Limb (tissue), 2 donors: Measurements from ENCODE around the gene MS4A4A.

Experiments
- DNase-seq, 2 donors: peaks; one replicate each; pipeline ENCODE4 v3.0.0-alpha.2; 2016; ENCODE audit errors: extremely low spot score in 2 of 2

MS4A4A gene

DNA sequence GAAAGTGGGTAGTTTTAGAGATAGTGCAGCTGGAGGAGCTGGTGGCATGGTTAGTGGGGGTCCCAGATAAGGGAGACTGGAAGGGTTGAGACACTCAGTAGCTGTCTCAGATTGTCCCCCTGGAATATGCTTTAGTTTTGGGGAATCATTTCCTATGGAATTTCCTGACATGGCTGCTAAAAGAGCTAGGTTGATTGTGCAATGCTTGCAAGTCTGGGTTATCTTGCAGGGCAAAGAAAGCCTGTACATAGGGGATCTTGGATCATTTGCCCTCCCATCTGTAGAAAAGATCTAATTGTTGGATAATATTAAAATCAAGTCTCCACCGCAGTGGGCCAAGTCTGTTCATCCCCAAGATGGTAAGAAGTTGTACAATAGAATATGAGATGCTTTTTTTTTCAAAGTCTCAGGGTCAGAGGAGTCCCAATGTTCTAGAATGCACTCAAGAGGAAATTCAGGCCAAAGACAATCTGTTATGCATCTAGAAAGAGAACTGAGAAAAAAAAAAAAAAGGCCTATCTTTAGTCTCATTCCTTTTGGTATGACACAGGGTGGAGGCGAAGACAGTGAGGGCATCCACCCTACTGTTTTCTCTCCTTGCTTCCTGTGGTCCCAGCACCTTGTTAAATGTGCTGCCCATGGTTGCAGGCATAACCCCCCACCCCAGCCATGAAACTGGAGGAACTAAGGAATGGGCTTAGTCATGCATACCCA is 66.8 kb downstream of the MS4A4A start:
- no peak for DNase-seq

DNA sequence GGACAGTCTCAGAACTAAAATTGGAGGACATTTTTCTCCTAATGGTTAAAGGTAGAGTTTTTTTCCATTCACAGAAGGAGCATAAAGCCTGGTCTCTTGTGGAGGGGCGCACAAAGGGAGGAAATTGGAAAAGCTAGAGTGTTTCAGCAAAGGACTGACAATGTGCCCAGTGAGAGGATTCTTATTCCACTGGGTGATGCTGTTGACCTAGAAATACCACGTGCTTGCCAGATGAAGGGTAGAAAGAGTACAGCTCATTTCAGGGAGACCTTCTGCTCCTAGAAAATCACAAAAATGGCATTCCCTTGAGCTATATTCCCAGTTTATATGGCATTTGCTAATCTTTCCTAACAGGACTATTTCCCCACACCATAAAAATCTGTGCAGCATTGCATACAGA is 67.7 kb downstream of the MS4A4A start:
- DNase-seq: no peak

DNA sequence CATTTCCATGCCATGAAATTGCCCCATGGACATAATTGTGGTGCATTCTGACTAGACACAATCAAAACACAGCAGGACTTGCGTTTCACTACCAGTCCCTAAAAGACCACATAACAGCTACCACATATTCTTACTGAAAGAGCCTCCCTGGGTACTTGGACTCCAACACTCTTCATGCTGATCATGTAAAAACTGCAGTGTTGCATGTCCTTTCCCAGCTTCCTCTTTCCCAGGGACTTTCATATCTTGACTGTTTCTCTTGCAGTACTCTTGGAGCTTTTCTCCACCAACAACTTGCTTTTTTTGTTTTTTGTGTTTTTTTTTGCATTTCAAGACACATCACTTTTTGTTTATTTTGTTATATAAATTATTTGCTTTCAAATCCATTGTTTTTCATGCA is 69.5 kb downstream of the MS4A4A start:
- DNase-seq: no peak

DNA sequence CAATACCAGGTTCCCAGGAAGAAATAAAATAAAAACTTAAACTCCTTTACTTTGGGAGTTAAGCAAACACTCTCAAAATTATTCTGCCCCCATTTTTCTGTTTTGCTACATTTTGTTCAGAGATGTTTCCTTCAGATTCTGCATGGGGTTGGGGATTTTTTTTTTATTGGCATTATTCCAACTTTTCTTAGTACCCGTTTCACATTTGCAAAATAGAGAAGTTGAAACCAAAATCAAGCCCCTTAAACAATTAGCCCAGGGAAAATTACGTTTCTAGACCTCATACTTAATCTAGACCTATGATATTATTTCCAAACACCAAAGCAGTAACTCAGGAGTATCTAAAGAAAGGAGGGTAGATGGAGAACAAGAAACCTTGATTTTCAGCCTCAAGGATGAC is 77.3 kb downstream of the MS4A4A start:
- DNase-seq: no peak
